Gastroesophageal sphincter (tissue), 4 donors: ENCODE measurements around the gene ARSD. TPM values are rescaled to one million over a fixed set of nuclear protein-coding genes. Genes with fewer than 3 reads are reported as not detected.
"Not testable (repeated sequence)": the region's sequence is repeated elsewhere in the genome, so short reads cannot be mapped to it uniquely, and the experiment has no call there.

Experiments
- ATAC-seq: fragments of 150-250 bp; one replicate; pipeline ENCODE4 v1.9.1; 2016; ENCODE audit warnings: mild to moderate bottlenecking, moderate library complexity
- H3K27ac ChIP-seq, 4 donors: fragments of 200-600 bp; sonication (generic) in 3 of 4; 1 replicate in 3 of 4; 2 replicates in 1 of 4; pipeline ENCODE4 v1.5.1; 2016 to 2019
- H3K27me3 ChIP-seq: fragments of 200-600 bp; sonication (generic); one replicate; pipeline ENCODE4 v1.5.1; 2019
- H3K36me3 ChIP-seq, 2 donors: fragments of 200-600 bp; sonication (generic); one replicate each; pipeline ENCODE4 v1.5.1; 2019; ENCODE audit warnings: control low read depth in 1 of 2
- H3K4me1 ChIP-seq, 3 donors: fragments of 200-600 bp; sonication (generic); 1 replicate in 2 of 3; 2 replicates in 1 of 3; pipeline ENCODE4 v1.5.1; 2016 to 2019; ENCODE audit warnings: control low read depth in 2 of 3
- H3K4me3 ChIP-seq, 2 donors: fragments of 200-600 bp; sonication (generic); one replicate each; pipeline ENCODE4 v1.5.1; 2019; ENCODE audit warnings: mild to moderate bottlenecking in 1 of 2, moderate library complexity in 1 of 2
- H3K9me3 ChIP-seq, 3 donors: fragments of 200-600 bp; sonication (generic); one replicate each; pipeline ENCODE4 v1.5.1; 2017 to 2019; ENCODE audit warnings: control low read depth in 2 of 3
- CTCF ChIP-seq, 4 experiments: fragments of 200-600 bp in 2 of 4; fragments of 450-650 bp in 2 of 4; sonication (generic) in 1 of 4; IDR thresholded peaks; one replicate each; pipeline ENCODE4 v1.5.1; 2017 to 2019; ENCODE audit warnings: antibody characterized with exemption in 4 of 4, mild to moderate bottlenecking in 2 of 4, moderate library complexity in 2 of 4
- EP300 ChIP-seq: sonication (generic); formaldehyde crosslinking; IDR thresholded peaks from one replicate; pipeline ENCODE4 v1.6.1; 2017; ENCODE audit warnings: antibody characterized with exemption, mild to moderate bottlenecking
- POLR2A ChIP-seq, 2 donors: fragments of 450-650 bp; IDR thresholded peaks; one replicate each; pipeline ENCODE4 v1.6.1; 2017; ENCODE audit warnings: antibody characterized with exemption in 2 of 2, mild to moderate bottlenecking in 2 of 2, moderate library complexity in 1 of 2
- POLR2AphosphoS5 ChIP-seq: sonication (generic); formaldehyde crosslinking; IDR thresholded peaks from one replicate; pipeline ENCODE4 v1.6.1; 2017; ENCODE audit warnings: antibody characterized with exemption
- WGBS, 2 donors: methylation state at CpG; one replicate each; pipeline ENCODE4 v1.1.5; 2018; ENCODE audit warnings: low coverage in 1 of 2; 5-methylcytosine and 5-hydroxymethylcytosine counted together
- total RNA-seq, 4 donors: library from RNA; depleted of rRNA; stranded (reverse); fragments of >200 nt; gene quantifications; one replicate each; pipeline ENCODE4 v1.1.0, GENCODE V29; 2016

ARSD gene
- total RNA-seq, 4 donors from 2014 or later = 11.5 to 20.2 (median 12.4) TPM

- no peak overlapping the region for H3K27ac ChIP-seq
- peak overlapping the region in 1 of 2 donors; percentile 23 for H3K4me3 ChIP-seq
- H3K9me3 ChIP-seq = no peaks in the 10 kb centered on the region
- no peaks in the 10 kb centered on the region for H3K27me3 ChIP-seq
- TF ChIP-seq POLR2A (IDR thresholded peaks at IDR 0.05) = no peak
- TF ChIP-seq EP300 = no peak
- no peak for TF ChIP-seq POLR2AphosphoS5
- TF ChIP-seq CTCF (IDR thresholded peaks at IDR 0.05) = no peak
- no peak for ATAC-seq
- H3K36me3 ChIP-seq = no peaks in the 10 kb centered on the region
- 46 to 54% methylated on average over 12 to 16 of the region's 27 CpGs for WGBS, 2 donors
- H3K4me1 ChIP-seq = no peaks in the 10 kb centered on the region
These were observed 39.1 kb upstream of the ARSD start for GRCh38 chrX:2967998-2968909.

GRCh38 chrX:2967584-2967983 lies 38.4 kb upstream of the ARSD start:
- Histone ChIP-seq H3K9me3 (no peaks in the 10 kb centered on the region), H3K4me3 (peak overlapping the region in 1 of 2 donors; percentile 23), H3K27ac (no peak overlapping the region), H3K36me3 (no peaks in the 10 kb centered on the region), H3K4me1 (no peaks in the 10 kb centered on the region), H3K27me3 (no peaks in the 10 kb centered on the region)
- TF ChIP-seq CTCF (IDR thresholded peaks at IDR 0.05) (no peak), POLR2AphosphoS5 (no peak), POLR2A (IDR thresholded peaks at IDR 0.05) (no peak), EP300 (no peak)
- no peak for ATAC-seq
- WGBS, 2 donors = 78 to 87% methylated on average over 9 to 14 of the region's 14 CpGs

- no peak for ATAC-seq
- Histone ChIP-seq H3K4me3 (no peak overlapping the region), H3K27me3 (no peaks in the 10 kb centered on the region), H3K9me3 (no peaks in the 10 kb centered on the region), H3K36me3 (no peaks in the 10 kb centered on the region), H3K27ac (no peak overlapping the region), H3K4me1 (no peaks in the 10 kb centered on the region)
- 45 to 78% methylated on average over 3 of the region's 3 CpGs for WGBS, 2 donors
- TF ChIP-seq CTCF (IDR thresholded peaks at IDR 0.05) (no peak), POLR2AphosphoS5 (no peak), EP300 (no peak), POLR2A (IDR thresholded peaks at IDR 0.05) (no peak)
These were observed 37.9 kb upstream of the ARSD start for GRCh38 chrX:2967012-2967411.

- Histone ChIP-seq H3K4me3 (no peak overlapping the region), H3K4me1 (no peaks in the 10 kb centered on the region), H3K27ac (no peak overlapping the region), H3K9me3 (no peaks in the 10 kb centered on the region), H3K27me3 (no peaks in the 10 kb centered on the region), H3K36me3 (no peaks in the 10 kb centered on the region)
- WGBS, 2 donors = 61 to 71% methylated on average over 3 to 4 of the region's 6 CpGs
- ATAC-seq = no peak
- TF ChIP-seq POLR2AphosphoS5 (no peak), POLR2A (IDR thresholded peaks at IDR 0.05) (no peak), CTCF (IDR thresholded peaks at IDR 0.05) (no peak), EP300 (no peak)
These were observed 36.8 kb upstream of the ARSD start for GRCh38 chrX:2965965-2966364.

- H3K27me3 ChIP-seq, H3K27ac ChIP-seq, H3K4me3 ChIP-seq, ATAC-seq, H3K9me3 ChIP-seq, H3K4me1 ChIP-seq, H3K36me3 ChIP-seq: not testable (repeated sequence)
- WGBS, 2 donors = 18 to 29% methylated on average over 4 of the region's 16 CpGs
These were observed 35.1 kb upstream of the ARSD start for GRCh38 chrX:2963992-2964794.

- H3K9me3 ChIP-seq, H3K4me3 ChIP-seq, H3K36me3 ChIP-seq, H3K4me1 ChIP-seq, ATAC-seq, H3K27me3 ChIP-seq, H3K27ac ChIP-seq: not testable (repeated sequence)
- WGBS, 2 donors = 85% methylated on average over 4 of the region's 7 CpGs; no CpG with 5 or more reads in 1 of the 2 donors
These were observed 34.3 kb upstream of the ARSD start for GRCh38 chrX:2963449-2963848.
